ENCODE results near the gene HAUS1. TPM values are rescaled to one million over a fixed set of nuclear protein-coding genes. Genes with fewer than 3 reads are reported as not detected.

The HAUS1 gene
- total and polyA plus RNA-seq, 2 experiments from 2014 or later: 163 to 216 TPM

DNA sequence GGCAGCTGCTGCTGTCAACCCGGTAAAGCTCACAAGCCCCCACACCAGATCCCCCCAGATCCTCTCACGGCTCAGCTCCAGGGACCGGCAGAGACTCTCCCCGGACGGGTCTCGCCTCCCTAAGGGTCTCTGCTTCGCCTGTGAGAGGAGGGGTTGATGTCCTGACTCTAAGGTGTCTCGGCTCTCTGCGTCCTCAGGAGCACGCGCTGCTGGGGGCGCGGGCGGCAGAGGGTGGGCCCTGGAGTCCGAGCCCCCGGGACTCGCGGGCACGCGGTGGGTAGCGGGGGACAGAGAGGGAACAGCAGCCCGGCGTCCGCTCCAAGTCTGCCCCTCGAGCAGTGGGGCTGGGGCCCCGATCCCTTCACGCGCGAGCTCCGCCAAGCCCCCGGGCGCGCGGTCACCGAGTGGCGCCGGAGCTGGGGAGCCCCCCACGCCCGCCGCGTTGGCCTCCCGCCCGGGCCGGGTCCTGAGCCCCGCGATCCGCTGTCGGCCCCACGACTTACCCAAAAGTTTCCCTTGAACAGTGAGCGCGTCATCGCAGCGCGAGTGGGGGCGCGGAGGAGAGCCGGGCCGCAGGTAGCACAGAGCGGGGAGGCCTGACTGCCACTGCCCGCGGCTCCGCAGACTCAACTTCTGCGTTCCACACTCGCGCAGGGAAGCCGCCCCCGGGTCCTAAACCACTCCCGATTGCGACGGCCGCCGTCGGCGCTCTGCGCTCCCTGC, 32.4 kb upstream of the HAUS1 start, which contains the start of gene PSTPIP2:
Gene PSTPIP2, minus strand, starts transcription at position 608 of the 723 bp plus-strand sequence. Its CDS starts 72 bp downstream, at position 536.
- peaks cover 39% of the 10 kb centered on the region for H3K27me3 ChIP-seq (ENCODE audit: insufficient read depth)
- peak within 1 kb of the TSS; percentile 98 for H2AFZ ChIP-seq
- peaks cover 2% of the 10 kb centered on the region; the same call in 2 of the 3 replicates for H3K4me1 Mint-ChIP-seq

DNA sequence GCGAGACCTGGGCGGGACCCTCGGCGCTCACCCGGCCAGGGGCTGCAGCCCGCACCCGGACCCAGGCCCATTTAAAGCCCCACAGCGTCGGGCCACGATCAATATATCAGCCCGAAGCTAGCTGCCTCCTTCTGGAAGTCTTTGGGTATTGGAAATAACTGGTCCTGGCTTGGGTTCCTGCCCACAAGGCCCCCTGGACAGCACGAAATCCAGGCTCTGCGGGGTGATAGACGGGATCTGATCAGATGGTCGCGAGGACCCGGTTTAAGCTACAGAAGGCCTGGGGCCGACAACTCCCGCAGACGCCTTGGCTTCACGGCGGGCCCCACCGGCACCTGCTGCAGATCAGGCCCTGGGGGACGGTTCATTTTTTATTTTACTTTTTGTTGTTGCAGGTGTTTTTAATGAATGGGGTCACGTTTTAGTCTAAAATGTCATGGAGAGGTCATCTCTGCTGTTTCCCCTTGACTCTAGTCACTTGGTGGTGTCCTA, 31.8 kb upstream of the HAUS1 start:
- peaks cover 15% of the 10 kb centered on the region for H4K20me1 ChIP-seq (replicated peaks; ENCODE audit: insufficient read depth)
- ATAC-seq (peak; percentile 31), DNase-seq (ENCODE audit: low spot score) (no peak)
- peak overlapping the region; percentile 88 for H3K4me2 ChIP-seq
- H2AFZ ChIP-seq: peak overlapping the region; percentile 98
- peaks cover 39% of the 10 kb centered on the region for H3K27me3 ChIP-seq (ENCODE audit: insufficient read depth)
- no peak overlapping the region for H3K27ac ChIP-seq (ENCODE audit: low read depth)
- peak overlapping the region; percentile 77 for H3K4me3 Mint-ChIP-seq
- H3K27ac Mint-ChIP-seq: no peak overlapping the region
- H3K9me2 ChIP-seq (ENCODE audit: insufficient read depth): no peaks in the 10 kb centered on the region
- 0 out of 2 replicates have a peak, but pooled peaks cover 1% of the 10 kb centered on the region for H3K36me3 ChIP-seq (ENCODE audit: insufficient read depth)
- H3K4me3 ChIP-seq: peak overlapping the region; percentile 81
- peaks cover 9% of the 10 kb centered on the region; the same call in 1 of the 2 replicates for H3F3A ChIP-seq (replicated peaks; ENCODE audit: low read depth)
- no peaks in the 10 kb centered on the region for H3K79me2 ChIP-seq (replicated peaks; ENCODE audit: insufficient read depth)
- H3K4me1 ChIP-seq (ENCODE audit: insufficient read depth): no peaks in the 10 kb centered on the region
- H3K36me3 Mint-ChIP-seq (ENCODE audit: low read depth): peaks cover 6% of the 10 kb centered on the region; the same call in 1 of the 3 replicates
- H3K9me3 Mint-ChIP-seq: no peaks in the 10 kb centered on the region
- H3K4me1 Mint-ChIP-seq: peaks cover 2% of the 10 kb centered on the region; the same call in 2 of the 3 replicates
- peaks cover 32% of the 10 kb centered on the region for H3K27me3 Mint-ChIP-seq (ENCODE audit: insufficient read depth, low read depth, poor library complexity)
- TF ChIP-seq EZH2phosphoT487 (IDR thresholded peaks at IDR 0.05; ENCODE audit: unreplicated experiment): no peak
- TF ChIP-seq, protein P1, sequence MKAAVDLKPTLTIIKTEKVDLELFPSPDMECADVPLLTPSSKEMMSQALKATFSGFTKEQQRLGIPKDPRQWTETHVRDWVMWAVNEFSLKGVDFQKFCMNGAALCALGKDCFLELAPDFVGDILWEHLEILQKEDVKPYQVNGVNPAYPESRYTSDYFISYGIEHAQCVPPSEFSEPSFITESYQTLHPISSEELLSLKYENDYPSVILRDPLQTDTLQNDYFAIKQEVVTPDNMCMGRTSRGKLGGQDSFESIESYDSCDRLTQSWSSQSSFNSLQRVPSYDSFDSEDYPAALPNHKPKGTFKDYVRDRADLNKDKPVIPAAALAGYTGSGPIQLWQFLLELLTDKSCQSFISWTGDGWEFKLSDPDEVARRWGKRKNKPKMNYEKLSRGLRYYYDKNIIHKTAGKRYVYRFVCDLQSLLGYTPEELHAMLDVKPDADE (IDR thresholded peaks at IDR 0.05): no peak

More for the DNA sequence above, 32.4 kb upstream of the HAUS1 start, which contains the start of gene PSTPIP2:
- no peaks in the 10 kb centered on the region for H3K9me2 ChIP-seq (ENCODE audit: insufficient read depth)
- H3K9me3 Mint-ChIP-seq: no peaks in the 10 kb centered on the region
- no peaks in the 10 kb centered on the region for H3K36me3 ChIP-seq (ENCODE audit: insufficient read depth)
- no peaks in the 10 kb centered on the region for H3K4me1 ChIP-seq (ENCODE audit: insufficient read depth)
- DNase-seq (ENCODE audit: low spot score): peak; percentile 72
- peak; percentile 78 for ATAC-seq
- H3K27me3 Mint-ChIP-seq (ENCODE audit: insufficient read depth, low read depth, poor library complexity): peaks cover 32% of the 10 kb centered on the region
- H3K4me3 ChIP-seq: peak within 1 kb of the TSS; percentile 81
- peak; percentile 9 for TF ChIP-seq EZH2 (IDR thresholded peaks at IDR 0.05; ENCODE audit: low read depth, unreplicated experiment)
- TF ChIP-seq, protein P2, sequence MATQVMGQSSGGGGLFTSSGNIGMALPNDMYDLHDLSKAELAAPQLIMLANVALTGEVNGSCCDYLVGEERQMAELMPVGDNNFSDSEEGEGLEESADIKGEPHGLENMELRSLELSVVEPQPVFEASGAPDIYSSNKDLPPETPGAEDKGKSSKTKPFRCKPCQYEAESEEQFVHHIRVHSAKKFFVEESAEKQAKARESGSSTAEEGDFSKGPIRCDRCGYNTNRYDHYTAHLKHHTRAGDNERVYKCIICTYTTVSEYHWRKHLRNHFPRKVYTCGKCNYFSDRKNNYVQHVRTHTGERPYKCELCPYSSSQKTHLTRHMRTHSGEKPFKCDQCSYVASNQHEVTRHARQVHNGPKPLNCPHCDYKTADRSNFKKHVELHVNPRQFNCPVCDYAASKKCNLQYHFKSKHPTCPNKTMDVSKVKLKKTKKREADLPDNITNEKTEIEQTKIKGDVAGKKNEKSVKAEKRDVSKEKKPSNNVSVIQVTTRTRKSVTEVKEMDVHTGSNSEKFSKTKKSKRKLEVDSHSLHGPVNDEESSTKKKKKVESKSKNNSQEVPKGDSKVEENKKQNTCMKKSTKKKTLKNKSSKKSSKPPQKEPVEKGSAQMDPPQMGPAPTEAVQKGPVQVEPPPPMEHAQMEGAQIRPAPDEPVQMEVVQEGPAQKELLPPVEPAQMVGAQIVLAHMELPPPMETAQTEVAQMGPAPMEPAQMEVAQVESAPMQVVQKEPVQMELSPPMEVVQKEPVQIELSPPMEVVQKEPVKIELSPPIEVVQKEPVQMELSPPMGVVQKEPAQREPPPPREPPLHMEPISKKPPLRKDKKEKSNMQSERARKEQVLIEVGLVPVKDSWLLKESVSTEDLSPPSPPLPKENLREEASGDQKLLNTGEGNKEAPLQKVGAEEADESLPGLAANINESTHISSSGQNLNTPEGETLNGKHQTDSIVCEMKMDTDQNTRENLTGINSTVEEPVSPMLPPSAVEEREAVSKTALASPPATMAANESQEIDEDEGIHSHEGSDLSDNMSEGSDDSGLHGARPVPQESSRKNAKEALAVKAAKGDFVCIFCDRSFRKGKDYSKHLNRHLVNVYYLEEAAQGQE (IDR thresholded peaks at IDR 0.05; ENCODE audit: unreplicated experiment): no peak
- TF ChIP-seq, protein P1 (IDR thresholded peaks at IDR 0.05): no peak
- peak; percentile 21; the same call in 1 of the 2 replicates for TF ChIP-seq CREB1 (CRISPR knock-in tag; IDR thresholded peaks at IDR 0.05; ENCODE audit: low read depth)
- H3K27ac Mint-ChIP-seq: no peak within 1 kb of the TSS
- H4K20me1 ChIP-seq (replicated peaks; ENCODE audit: insufficient read depth): peaks cover 14% of the 10 kb centered on the region
- H3K27ac ChIP-seq (ENCODE audit: low read depth): no peak within 1 kb of the TSS
- peak within 1 kb of the TSS; percentile 88 for H3K4me2 ChIP-seq
- H3K36me3 Mint-ChIP-seq (ENCODE audit: low read depth): 0 out of 3 replicates have a peak, but pooled peaks cover 2% of the 10 kb centered on the region
- peaks cover 7% of the 10 kb centered on the region; the same call in 1 of the 2 replicates for H3F3A ChIP-seq (replicated peaks; ENCODE audit: low read depth)
- peak within 1 kb of the TSS; percentile 77 for H3K4me3 Mint-ChIP-seq
- no peaks in the 10 kb centered on the region for H3K79me2 ChIP-seq (replicated peaks; ENCODE audit: insufficient read depth)

Data from GM23338 (cell line).